A549 (cell line): ENCODE data around the gene ZNG1A. TPM values are rescaled to one million over a fixed set of nuclear protein-coding genes. Genes with fewer than 3 reads are reported as not detected.

Experiments used
- ATAC-seq, 2 experiments: fragments of 200-7000 bp in 1 of 2; fragments of >200 bp in 1 of 2; cut with Nextera tagmentation in 1 of 2; cut with Tn5 transposase in 1 of 2; 3 replicates each; pipeline versions ENCODE4 v1.8.0 to v1.9.1; 2018 to 2020; ENCODE audit warnings: mild to moderate bottlenecking in 1 of 2, moderate library complexity in 1 of 2
- CTCF ChIA-PET: fragments of 300-600 bp; sonication (Branson Sonifier 250); formaldehyde crosslinking; extraction: SDS; loops from one replicate; lab custom pipeline; 2021; ENCODE audit warnings: antibody characterized with exemption, inconsistent platforms; lab: Yijun Ruan, JAX
- POLR2A ChIA-PET: fragments of 350-600 bp; formaldehyde crosslinking; extraction: SDS; loops from one replicate; lab custom pipeline; 2021; ENCODE audit warnings: antibody characterized with exemption, inconsistent platforms; lab: Yijun Ruan, JAX
- DNase-seq, 2 experiments: peaks; one replicate each; pipeline versions ENCODE4 v3.0.0 to v3.0.0-alpha.2; 2011 to 2016; ENCODE audit warnings: low read depth in 1 of 2, low spot score in 1 of 2
- FAIRE-seq: peaks from 2 replicates; lab custom pipeline; 2011; peaks lifted over from hg19 to GRCh38; lab: Jason Lieb, UNC
- H3K27ac ChIP-seq, 2 experiments: fragments of >200 bp; sonication (Bioruptor Twin); formaldehyde crosslinking; 3 replicates each; pipeline ENCODE4 v1.5.1; 2016 to 2017
- H3K4me1 ChIP-seq: fragments of >200 bp; sonication (Bioruptor Twin); formaldehyde crosslinking; 3 replicates; pipeline ENCODE4 v1.6.1; 2016
- H3K4me2 ChIP-seq: fragments of >200 bp; sonication (Bioruptor Twin); formaldehyde crosslinking; 3 replicates; pipeline ENCODE4 v1.6.1; 2016
- H3K4me3 ChIP-seq: fragments of >200 bp; sonication (Bioruptor Twin); formaldehyde crosslinking; 3 replicates; pipeline ENCODE4 v1.5.1; 2016
- H3K9me3 ChIP-seq: fragments of >200 bp; sonication (Bioruptor Twin); formaldehyde crosslinking; 3 replicates; pipeline ENCODE4 v1.6.1; 2016
- CTCF ChIP-seq: fragments of >200 bp; sonication (Bioruptor Twin); formaldehyde crosslinking; IDR thresholded peaks from 3 replicates; pipeline ENCODE4 v1.5.1; 2016
- HES2 ChIP-seq: fragments of >200 bp; sonication (Bioruptor Twin); formaldehyde crosslinking; IDR thresholded peaks from 2 replicates; pipeline ENCODE4 v1.6.1; 2016
- JUN ChIP-seq, 2 experiments: fragments of >200 bp; sonication (Bioruptor Twin); formaldehyde crosslinking; IDR thresholded peaks; 2 replicates in 1 of 2; 3 replicates in 1 of 2; pipeline ENCODE4 v1.6.1; 2016 to 2017
- KDM5A ChIP-seq: fragments of 200-600 bp; sonication (generic); IDR thresholded peaks from 2 replicates; pipeline ENCODE4 v1.6.1; 2016; ENCODE audit warnings: antibody characterized with exemption, mild to moderate bottlenecking
- MAFK ChIP-seq: fragments of 450-650 bp; IDR thresholded peaks from 2 replicates; pipeline ENCODE4 v1.6.1; 2014; ENCODE audit not compliant: partially characterized antibody
- MAX ChIP-seq: IDR thresholded peaks from 2 replicates; pipeline ENCODE4 v1.6.1; 2012
- MAZ ChIP-seq: fragments of 150-350 bp; IDR thresholded peaks from 2 replicates; pipeline ENCODE4 v1.6.1; 2014; ENCODE audit warnings: antibody characterized with exemption, low read depth, low read length, borderline replicate concordance
- NR3C1 ChIP-seq: fragments of >200 bp; sonication (Bioruptor Twin); formaldehyde crosslinking; IDR thresholded peaks from 3 replicates; pipeline ENCODE4 v1.6.1; 2017
- PHF8 ChIP-seq: fragments of 200-600 bp; sonication (generic); IDR thresholded peaks from 2 replicates; pipeline ENCODE4 v1.6.1; 2016; ENCODE audit warnings: low read depth, mild to moderate bottlenecking, antibody characterized with exemption, moderate library complexity, borderline replicate concordance
- RAD21 ChIP-seq, 2 experiments: fragments of >200 bp in 1 of 2; sonication (Bioruptor Twin) in 1 of 2; formaldehyde crosslinking in 1 of 2; IDR thresholded peaks in 1 of 2; conservative IDR thresholded peaks in 1 of 2; 2 replicates in 1 of 2; 3 replicates in 1 of 2; pipeline ENCODE4 v1.6.1; 2012 to 2018; ENCODE audit warnings: inconsistent platforms in 1 of 2
- RCOR1 ChIP-seq: fragments of 150-350 bp; IDR thresholded peaks from 2 replicates; pipeline ENCODE4 v1.6.1; 2014; ENCODE audit warnings: antibody characterized with exemption, low read length, low read depth
- SMC3 ChIP-seq: fragments of >200 bp; sonication (Bioruptor Twin); formaldehyde crosslinking; IDR thresholded peaks from 3 replicates; pipeline ENCODE4 v1.6.1; 2018; ENCODE audit warnings: inconsistent platforms
- SREBF2 ChIP-seq: fragments of 450-650 bp; IDR thresholded peaks from 2 replicates; pipeline ENCODE4 v1.6.1; 2014; ENCODE audit warnings: mild to moderate bottlenecking, moderate library complexity
- WGBS: methylation state at CpG from one replicate; pipeline ENCODE4 v1.1.6; 2017; ENCODE audit errors: missing lambda C conversion rate; 5-methylcytosine and 5-hydroxymethylcytosine counted together
- polyA plus RNA-seq, 4 experiments: library from polyadenylated mRNA; depleted of rRNA in 3 of 4; stranded (reverse); fragments of >200 nt; fragmentation: RNase III in 1 of 4; extraction: RNeasy Plus Mini Kit Qiagen cat#74134 plus additional on column Dnase treatment in 1 of 4; gene quantifications; 2 replicates in 3 of 4; 3 replicates in 1 of 4; pipeline ENCODE4 v1.2.3, GENCODE V29; 2011 to 2017
- TF ChIP-seq, protein P1 (sequence below): fragments of 250-450 bp; sonication (Bioruptor Pico); IDR thresholded peaks from 2 replicates; pipeline ENCODE4 v1.5.0; 2020; ENCODE audit warnings: low read depth, mild to moderate bottlenecking, moderate library complexity
- TF ChIP-seq, protein P2 (sequence below): fragments of >200 bp; sonication (Bioruptor Twin); formaldehyde crosslinking; IDR thresholded peaks from 3 replicates; pipeline ENCODE4 v1.6.1; 2016
- TF ChIP-seq, protein P3 (sequence below): IDR thresholded peaks from 2 replicates; pipeline ENCODE4 v1.6.1; 2012; ENCODE audit warnings: low read depth, borderline replicate concordance

The ZNG1A gene
- polyA plus RNA-seq, 2 of the 4 experiments (the other 2 are of a cell fraction), result 34.2 to 43.6 TPM

GRCh38 chr9:215631-216155 lies 36.8 kb upstream of the ZNG1A start:
- Histone ChIP-seq H3K4me1 (no peaks in the 10 kb centered on the region), H3K9me3 (no peaks in the 10 kb centered on the region), H3K4me3 (peak overlapping the region; percentile 59; the same call in 2 of the 3 replicates), H3K27ac (no peak overlapping the region), H3K4me2 (peak overlapping the region; percentile 80)
- peak; percentile 28 for TF ChIP-seq MAFK
- no peak for TF ChIP-seq NR3C1
- no peak for ATAC-seq
- WGBS, result 79% methylated on average over 6 of the region's 6 CpGs
- no peak for FAIRE-seq
- ChIA-PET POLR2A (no interaction called here), CTCF (interaction anchor here (0.8 to 1.9 kb wide), 6 partner anchors 10 to 794 kb away, joined by 3 to 7 read pairs (median 4); no protein-coding TSS in a partner anchor)
- no peak for DNase-seq

- peak; percentile 95 to 98 for ATAC-seq
- POLR2A ChIA-PET, result interaction anchor here (1.1 kb wide), 1 partner anchor 79 kb away, joined by 6 read pairs; no protein-coding TSS in a partner anchor
- no peaks in the 10 kb centered on the region for H3K9me3 ChIP-seq
- no peaks in the 10 kb centered on the region for H3K4me1 ChIP-seq
- 4% methylated on average over 28 of the region's 103 CpGs for WGBS
- peak within 1 kb of the TSS; percentile 59 for H3K4me3 ChIP-seq
- H3K27ac ChIP-seq, result peak within 1 kb of the TSS; percentile 58 to 84
- CTCF ChIA-PET, result interaction anchor here (0.7 to 1.9 kb wide), 11 partner anchors 8 to 795 kb away, joined by 3 to 9 read pairs (median 4); no protein-coding TSS in a partner anchor
- peak within 1 kb of the TSS; percentile 80 for H3K4me2 ChIP-seq
- FAIRE-seq, result no peak
- TF ChIP-seq, protein P1, sequence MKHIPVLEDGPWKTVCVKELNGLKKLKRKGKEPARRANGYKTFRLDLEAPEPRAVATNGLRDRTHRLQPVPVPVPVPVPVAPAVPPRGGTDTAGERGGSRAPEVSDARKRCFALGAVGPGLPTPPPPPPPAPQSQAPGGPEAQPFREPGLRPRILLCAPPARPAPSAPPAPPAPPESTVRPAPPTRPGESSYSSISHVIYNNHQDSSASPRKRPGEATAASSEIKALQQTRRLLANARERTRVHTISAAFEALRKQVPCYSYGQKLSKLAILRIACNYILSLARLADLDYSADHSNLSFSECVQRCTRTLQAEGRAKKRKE (CRISPR knock-in tag), result no peak
- TF ChIP-seq, protein P2, sequence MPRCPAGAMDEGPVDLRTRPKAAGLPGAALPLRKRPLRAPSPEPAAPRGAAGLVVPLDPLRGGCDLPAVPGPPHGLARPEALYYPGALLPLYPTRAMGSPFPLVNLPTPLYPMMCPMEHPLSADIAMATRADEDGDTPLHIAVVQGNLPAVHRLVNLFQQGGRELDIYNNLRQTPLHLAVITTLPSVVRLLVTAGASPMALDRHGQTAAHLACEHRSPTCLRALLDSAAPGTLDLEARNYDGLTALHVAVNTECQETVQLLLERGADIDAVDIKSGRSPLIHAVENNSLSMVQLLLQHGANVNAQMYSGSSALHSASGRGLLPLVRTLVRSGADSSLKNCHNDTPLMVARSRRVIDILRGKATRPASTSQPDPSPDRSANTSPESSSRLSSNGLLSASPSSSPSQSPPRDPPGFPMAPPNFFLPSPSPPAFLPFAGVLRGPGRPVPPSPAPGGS, result no peak
- TF ChIP-seq JUN (IDR thresholded peaks at IDR 0.05) (no peak), KDM5A (no peak), MAZ (no peak), RCOR1 (no peak), CTCF (peak; percentile 50), HES2 (no peak), RAD21 (conservative IDR thresholded peaks at IDR 0.05 in 1 of 2, IDR thresholded peaks at IDR 0.05 in 1 of 2) (peak in 1 of 2 experiments; percentile 47; a peak in 3 of 5 replicates), PHF8 (peak; percentile 39; the same call in 1 of the 2 replicates), SREBF2 (no peak), MAX (no peak), SMC3 (peak; percentile 55)
- TF ChIP-seq, protein P3, sequence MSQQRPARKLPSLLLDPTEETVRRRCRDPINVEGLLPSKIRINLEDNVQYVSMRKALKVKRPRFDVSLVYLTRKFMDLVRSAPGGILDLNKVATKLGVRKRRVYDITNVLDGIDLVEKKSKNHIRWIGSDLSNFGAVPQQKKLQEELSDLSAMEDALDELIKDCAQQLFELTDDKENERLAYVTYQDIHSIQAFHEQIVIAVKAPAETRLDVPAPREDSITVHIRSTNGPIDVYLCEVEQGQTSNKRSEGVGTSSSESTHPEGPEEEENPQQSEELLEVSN, result peak; percentile 26; the same call in 1 of the 2 replicates
- peak; percentile 43 to 75 for DNase-seq
Measured at GRCh38 chr9:214648-215493, 36.0 kb upstream of the ZNG1A start, which contains the start of gene DOCK8. DOCK8 (plus strand) TSS chr9:214865; CDS start chr9:214977, 112 bp downstream.
